Upper lobe of left lung (tissue), 4 donors: ENCODE data around the gene TMEM171.

Experiments
- EP300 ChIP-seq, 4 donors: sonication (generic); formaldehyde crosslinking; IDR thresholded peaks; one replicate each; pipeline ENCODE4 v1.5.1; 2017; ENCODE audit warnings: antibody characterized with exemption in 4 of 4, control low read depth in 2 of 4
- TF ChIP-seq, protein P1 (sequence below), 6 experiments: fragments of 450-650 bp in 4 of 6; fragments of 200-600 bp in 2 of 6; sonication (generic) in 2 of 6; IDR thresholded peaks; one replicate each; pipeline ENCODE4 v1.5.1; 2016 to 2019; ENCODE audit warnings: antibody characterized with exemption in 6 of 6

- TF ChIP-seq, protein P1, sequence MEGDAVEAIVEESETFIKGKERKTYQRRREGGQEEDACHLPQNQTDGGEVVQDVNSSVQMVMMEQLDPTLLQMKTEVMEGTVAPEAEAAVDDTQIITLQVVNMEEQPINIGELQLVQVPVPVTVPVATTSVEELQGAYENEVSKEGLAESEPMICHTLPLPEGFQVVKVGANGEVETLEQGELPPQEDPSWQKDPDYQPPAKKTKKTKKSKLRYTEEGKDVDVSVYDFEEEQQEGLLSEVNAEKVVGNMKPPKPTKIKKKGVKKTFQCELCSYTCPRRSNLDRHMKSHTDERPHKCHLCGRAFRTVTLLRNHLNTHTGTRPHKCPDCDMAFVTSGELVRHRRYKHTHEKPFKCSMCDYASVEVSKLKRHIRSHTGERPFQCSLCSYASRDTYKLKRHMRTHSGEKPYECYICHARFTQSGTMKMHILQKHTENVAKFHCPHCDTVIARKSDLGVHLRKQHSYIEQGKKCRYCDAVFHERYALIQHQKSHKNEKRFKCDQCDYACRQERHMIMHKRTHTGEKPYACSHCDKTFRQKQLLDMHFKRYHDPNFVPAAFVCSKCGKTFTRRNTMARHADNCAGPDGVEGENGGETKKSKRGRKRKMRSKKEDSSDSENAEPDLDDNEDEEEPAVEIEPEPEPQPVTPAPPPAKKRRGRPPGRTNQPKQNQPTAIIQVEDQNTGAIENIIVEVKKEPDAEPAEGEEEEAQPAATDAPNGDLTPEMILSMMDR (IDR thresholded peaks at IDR 0.05), result no peak
- no peak for TF ChIP-seq EP300 (IDR thresholded peaks at IDR 0.05)
These were observed 8.8 kb upstream of the TMEM171 start for GRCh38 chr5:73111536-73111935.
